Effector memory CD4-positive, alpha-beta T cell (primary cell): Measurements from ENCODE around the gene ERCC5.

Experiments used
- DNase-seq, 3 donors: peaks; one replicate each; pipeline ENCODE4 v3.0.0-alpha.2; 2020
- H3K27ac ChIP-seq: 2 replicates; pipeline ENCODE4 v1.7.0; 2013; ENCODE audit warnings: mild to moderate bottlenecking, low read length, moderate library complexity; ENCODE audit not compliant: insufficient read depth, poor library complexity, severe bottlenecking
- H3K27me3 ChIP-seq: replicated peaks from 2 replicates; pipeline ENCODE4 v1.7.0; 2013; ENCODE audit warnings: mild to moderate bottlenecking, low read length; ENCODE audit not compliant: insufficient read depth, control insufficient read depth, poor library complexity, severe bottlenecking
- H3K36me3 ChIP-seq: 2 replicates; pipeline ENCODE4 v1.7.0; 2013; ENCODE audit warnings: mild to moderate bottlenecking, low read length, moderate library complexity; ENCODE audit not compliant: control insufficient read depth, insufficient read depth
- H3K4me1 ChIP-seq: 2 replicates; pipeline ENCODE4 v1.7.0; 2013; ENCODE audit warnings: low read length, mild to moderate bottlenecking; ENCODE audit not compliant: control insufficient read depth, insufficient read depth, poor library complexity, severe bottlenecking
- H3K4me3 ChIP-seq: 2 replicates; pipeline ENCODE4 v1.7.0; 2013; ENCODE audit warnings: low read length, low read depth, mild to moderate bottlenecking; ENCODE audit not compliant: insufficient read depth, poor library complexity, severe bottlenecking
- H3K9me3 ChIP-seq: 2 replicates; pipeline ENCODE4 v1.7.0; 2013; ENCODE audit warnings: mild to moderate bottlenecking, low read length, moderate library complexity; ENCODE audit not compliant: control insufficient read depth

Gene ERCC5

GRCh38 chr13:102878481-102878880, 32.6 kb downstream of the ERCC5 start:
- no peak overlapping the region for H3K4me3 ChIP-seq
- H3K9me3 ChIP-seq: no peaks in the 10 kb centered on the region
- DNase-seq: no peak
- H3K36me3 ChIP-seq: peaks cover 35% of the 10 kb centered on the region
- H3K27ac ChIP-seq: no peak overlapping the region
- no peaks in the 10 kb centered on the region for H3K27me3 ChIP-seq
- no peaks in the 10 kb centered on the region for H3K4me1 ChIP-seq

GRCh38 chr13:102879793-102880499, 34.1 kb downstream of the ERCC5 start:
- no peak for DNase-seq
- H3K4me1 ChIP-seq: no peaks in the 10 kb centered on the region
- peaks cover 27% of the 10 kb centered on the region for H3K36me3 ChIP-seq
- H3K27me3 ChIP-seq: no peaks in the 10 kb centered on the region
- H3K27ac ChIP-seq: no peak overlapping the region
- H3K9me3 ChIP-seq: no peaks in the 10 kb centered on the region
- no peak overlapping the region for H3K4me3 ChIP-seq

DNA sequence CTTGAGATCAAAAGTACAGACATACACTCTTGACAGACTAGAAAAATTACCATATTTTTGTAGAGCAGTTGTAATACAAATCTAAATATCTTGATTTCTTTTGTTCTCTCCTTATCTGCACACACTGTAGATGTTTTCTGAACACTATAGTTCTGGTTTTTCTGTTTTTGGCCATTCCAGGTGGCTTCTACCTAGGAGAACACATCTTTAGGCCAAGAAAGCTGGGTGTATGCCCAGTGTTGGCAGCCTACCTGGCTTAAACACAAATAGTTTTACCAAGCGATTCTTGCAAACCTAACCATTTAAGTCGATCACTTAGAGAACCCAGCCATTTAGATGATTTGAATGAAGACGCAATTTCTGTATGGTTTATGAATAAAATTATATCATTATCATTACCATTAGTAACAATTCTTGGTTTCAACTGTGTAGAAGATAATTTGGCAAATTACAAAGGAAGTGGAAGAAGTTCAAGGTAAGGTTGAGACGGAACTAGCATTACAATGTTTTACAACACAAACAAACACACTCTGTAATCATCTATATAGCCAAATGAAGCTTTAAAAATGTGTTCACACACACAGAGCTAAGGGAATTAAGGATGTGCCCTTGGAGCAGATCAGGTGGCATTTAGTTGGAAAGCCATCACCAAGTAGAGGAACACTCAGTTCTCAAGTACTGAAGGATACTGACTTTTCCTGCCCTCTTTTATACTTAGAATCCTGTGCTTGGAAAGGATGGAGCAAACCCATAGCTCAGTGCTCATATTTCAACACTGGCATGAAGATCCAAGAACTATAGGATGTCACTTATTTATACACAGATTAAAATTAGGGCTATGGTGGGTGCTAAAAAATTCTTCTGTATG, 36.2 kb downstream of the ERCC5 start:
- Histone ChIP-seq H3K4me1 (no peaks in the 10 kb centered on the region), H3K9me3 (no peaks in the 10 kb centered on the region), H3K27me3 (no peaks in the 10 kb centered on the region), H3K4me3 (no peak overlapping the region), H3K27ac (no peak overlapping the region), H3K36me3 (peaks cover 6% of the 10 kb centered on the region)
- no peak for DNase-seq

- Histone ChIP-seq H3K4me1 (no peaks in the 10 kb centered on the region), H3K36me3 (no peaks in the 10 kb centered on the region), H3K27ac (no peak overlapping the region), H3K4me3 (no peak overlapping the region), H3K27me3 (no peaks in the 10 kb centered on the region), H3K9me3 (no peaks in the 10 kb centered on the region)
- no peak for DNase-seq
Measured at GRCh38 chr13:102892503-102892902, 46.7 kb downstream of the ERCC5 start.

DNA sequence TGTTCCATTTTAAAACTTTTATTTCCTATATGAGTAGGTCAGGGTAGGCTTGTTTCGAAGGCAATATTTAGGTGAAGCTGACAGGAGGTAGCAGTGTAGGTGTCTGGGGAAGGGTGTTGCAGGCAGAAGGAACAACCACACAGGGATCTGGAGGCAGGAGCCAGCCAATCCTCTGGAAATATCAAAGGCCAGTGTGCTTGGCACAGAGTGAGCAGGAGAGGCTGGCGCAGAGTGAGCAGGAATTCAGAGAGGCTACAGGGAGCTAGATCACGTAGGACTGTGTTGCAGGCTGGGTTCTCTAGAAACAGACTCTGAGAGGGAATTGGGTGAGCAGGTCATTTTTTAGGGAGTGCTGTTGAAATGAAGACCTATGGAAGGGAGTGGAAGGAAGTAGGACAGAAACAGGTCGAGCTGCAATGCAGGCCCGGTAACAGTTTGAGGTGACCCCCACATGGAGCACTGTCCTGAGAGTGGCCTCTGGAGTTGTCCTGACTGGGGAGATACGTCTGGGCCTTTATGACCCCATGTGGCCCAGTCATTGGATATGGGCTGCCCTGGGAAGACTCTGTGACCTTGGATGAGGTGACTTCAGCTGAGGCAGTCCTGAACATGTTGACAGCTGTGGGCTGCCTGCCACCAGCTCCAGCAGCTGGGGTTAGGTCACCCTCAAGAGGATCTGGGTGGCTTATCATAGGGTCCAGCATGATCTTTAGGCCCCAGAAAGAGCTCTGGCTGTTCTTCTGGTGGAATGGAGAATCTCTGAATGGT, 51.7 kb downstream of the ERCC5 start:
- no peaks in the 10 kb centered on the region for H3K27me3 ChIP-seq
- no peak overlapping the region for H3K4me3 ChIP-seq
- DNase-seq: no peak
- no peaks in the 10 kb centered on the region for H3K9me3 ChIP-seq
- no peak overlapping the region for H3K27ac ChIP-seq
- no peaks in the 10 kb centered on the region for H3K4me1 ChIP-seq
- H3K36me3 ChIP-seq: no peaks in the 10 kb centered on the region

GRCh38 chr13:102900193-102900608, 54.4 kb downstream of the ERCC5 start:
- no peaks in the 10 kb centered on the region for H3K36me3 ChIP-seq
- no peak for DNase-seq
- no peaks in the 10 kb centered on the region for H3K9me3 ChIP-seq
- H3K27ac ChIP-seq: no peak overlapping the region
- H3K4me1 ChIP-seq: no peaks in the 10 kb centered on the region
- no peaks in the 10 kb centered on the region for H3K27me3 ChIP-seq
- no peak overlapping the region for H3K4me3 ChIP-seq

- Histone ChIP-seq H3K36me3 (no peaks in the 10 kb centered on the region), H3K4me1 (no peaks in the 10 kb centered on the region), H3K4me3 (no peak overlapping the region), H3K27me3 (no peaks in the 10 kb centered on the region), H3K27ac (no peak overlapping the region), H3K9me3 (no peaks in the 10 kb centered on the region)
- DNase-seq: no peak
Measured at GRCh38 chr13:102901056-102901455, 55.2 kb downstream of the ERCC5 start.

DNA sequence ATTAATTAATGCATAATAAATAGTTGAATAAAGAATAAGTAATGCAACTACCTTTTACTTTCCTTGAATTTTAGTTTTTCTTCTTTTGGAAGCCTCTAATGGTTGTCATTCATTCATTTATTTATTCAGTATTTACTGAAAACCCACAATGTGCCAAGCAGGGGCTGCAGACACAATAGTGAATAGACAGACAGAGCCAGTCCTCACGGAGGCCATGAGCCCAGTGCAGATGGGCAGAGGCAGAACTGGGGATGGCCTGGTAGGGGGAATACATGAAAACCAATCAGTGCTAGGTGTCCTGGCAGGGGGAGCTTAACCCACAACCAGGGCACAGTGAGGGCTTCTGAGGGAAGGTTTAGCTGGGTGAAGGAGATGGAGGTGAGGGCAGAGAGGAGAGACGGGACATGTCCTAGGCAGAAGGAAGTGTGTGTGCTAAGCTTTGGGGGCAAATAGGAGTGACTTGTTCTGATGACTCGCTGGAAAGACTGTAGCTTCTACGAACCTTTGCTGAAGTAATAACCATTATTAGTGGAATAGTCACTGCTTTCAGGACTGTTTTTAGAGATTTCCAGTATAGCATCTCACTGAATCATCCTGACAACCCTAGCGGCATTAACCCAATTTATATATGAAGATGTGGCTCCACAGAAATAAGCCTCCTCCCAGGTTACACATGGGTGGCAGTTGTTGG, 55.9 kb downstream of the ERCC5 start:
- no peaks in the 10 kb centered on the region for H3K4me1 ChIP-seq
- DNase-seq: no peak
- no peak overlapping the region for H3K4me3 ChIP-seq
- peaks cover 4% of the 10 kb centered on the region for H3K27me3 ChIP-seq
- H3K36me3 ChIP-seq: no peaks in the 10 kb centered on the region
- no peak overlapping the region for H3K27ac ChIP-seq
- H3K9me3 ChIP-seq: no peaks in the 10 kb centered on the region

GRCh38 chr13:102902789-102903347, 57.0 kb downstream of the ERCC5 start:
- no peaks in the 10 kb centered on the region for H3K4me1 ChIP-seq
- H3K9me3 ChIP-seq: no peaks in the 10 kb centered on the region
- H3K4me3 ChIP-seq: no peak overlapping the region
- H3K27me3 ChIP-seq: peaks cover 4% of the 10 kb centered on the region
- DNase-seq: no peak
- no peak overlapping the region for H3K27ac ChIP-seq
- no peaks in the 10 kb centered on the region for H3K36me3 ChIP-seq
